Liver (tissue), 3 donors: ENCODE data around the gene PHF19.

Experiments used
- CTCF ChIP-seq: fragments of 150-350 bp; IDR thresholded peaks from 2 replicates; pipeline ENCODE4 v1.5.1; 2017; ENCODE audit warnings: improper control_type of control experiment, low read depth, low read length; ENCODE audit not compliant: missing input control
- JUND ChIP-seq, 2 donors: IDR thresholded peaks; 2 replicates each; pipeline ENCODE4 v1.6.1; 2016; ENCODE audit warnings: antibody characterized with exemption in 2 of 2
- REST ChIP-seq: IDR thresholded peaks from 2 replicates; pipeline ENCODE4 v1.6.1; 2016; ENCODE audit warnings: antibody characterized with exemption, mild to moderate bottlenecking
- donor health status: healthy.
- donor health status: healthy.

GRCh38 chr9:120902569-120903535, 25.9 kb upstream of the PHF19 start:
- TF ChIP-seq REST (no peak), CTCF (no peak), JUND (IDR thresholded peaks at IDR 0.05) (no peak)
